HG03521 (cell line): ENCODE data around the gene CBLN1.
"Not testable (repeated sequence)": the region's sequence is repeated elsewhere in the genome, so short reads cannot be mapped to it uniquely, and the experiment has no call there.

Experiments used
- ATAC-seq: cut with Tn5 transposase; IDR thresholded peaks from one replicate; pipeline ENCODE4 v1.9.1; 2021; ENCODE audit warnings: mild to moderate bottlenecking, moderate library complexity; ENCODE audit not compliant: unreplicated experiment

Gene CBLN1

DNA sequence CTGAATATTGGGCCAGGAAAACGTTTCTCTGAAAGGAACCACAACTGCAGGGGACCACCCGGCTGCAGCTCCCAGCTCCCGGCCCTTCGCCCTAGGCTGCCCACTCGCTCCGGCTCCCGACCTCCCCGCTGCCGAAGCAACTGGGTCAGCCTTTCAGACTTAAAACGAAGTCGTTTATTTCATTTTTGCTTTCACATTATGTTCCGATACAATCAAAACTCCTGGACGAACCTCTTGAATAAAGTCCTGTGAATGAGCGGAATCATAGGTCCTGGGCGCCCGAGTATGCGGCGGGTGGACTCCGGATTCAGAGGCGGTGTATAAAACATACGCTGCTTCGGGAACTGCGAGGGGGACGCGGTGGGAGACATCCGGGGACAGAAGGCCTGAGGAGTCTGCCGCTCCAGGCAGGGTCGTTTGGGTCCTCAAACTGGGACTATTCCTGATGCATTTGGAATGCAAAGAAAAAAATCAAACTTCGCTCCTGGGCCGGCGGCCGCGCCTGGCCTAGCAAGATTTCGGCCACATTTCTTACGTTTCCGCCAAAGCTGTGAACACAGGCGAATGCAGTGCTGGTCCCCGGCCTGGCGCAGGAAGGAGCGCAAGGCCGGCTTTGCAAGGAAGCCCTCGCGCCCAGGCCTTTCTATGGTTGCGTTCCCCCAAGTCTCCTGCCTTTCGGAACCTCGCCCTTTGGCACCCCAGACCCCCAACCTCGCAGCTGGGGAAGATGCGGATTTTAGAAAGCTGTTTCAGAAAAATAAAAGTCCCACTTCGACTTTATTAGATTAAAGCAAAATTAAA lies 3.7 kb downstream of the CBLN1 start:
- ATAC-seq, result no peak

DNA sequence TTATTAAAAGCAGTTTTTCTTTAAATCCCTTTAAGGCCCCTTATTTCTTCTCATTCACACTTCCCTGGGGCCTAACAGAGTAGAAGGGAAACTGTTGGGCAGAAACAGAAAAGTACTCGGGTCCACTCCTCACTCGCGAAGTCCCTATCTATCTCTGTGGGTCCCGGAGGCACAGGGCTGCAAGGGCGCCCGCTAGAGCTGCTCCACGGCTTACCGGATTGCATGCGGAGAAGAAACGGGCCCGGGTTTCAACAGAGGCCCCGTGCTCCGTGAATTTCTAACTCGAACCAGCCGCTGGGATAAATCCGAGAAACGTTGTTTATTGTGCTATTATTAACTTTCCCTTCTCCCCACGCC lies 4.3 kb downstream of the CBLN1 start:
- ATAC-seq, result no peak

GRCh38 chr16:49276646-49277385 lies 4.8 kb downstream of the CBLN1 start:
- no peak for ATAC-seq

GRCh38 chr16:49275870-49276269 lies 5.8 kb downstream of the CBLN1 start:
- no peak for ATAC-seq

DNA sequence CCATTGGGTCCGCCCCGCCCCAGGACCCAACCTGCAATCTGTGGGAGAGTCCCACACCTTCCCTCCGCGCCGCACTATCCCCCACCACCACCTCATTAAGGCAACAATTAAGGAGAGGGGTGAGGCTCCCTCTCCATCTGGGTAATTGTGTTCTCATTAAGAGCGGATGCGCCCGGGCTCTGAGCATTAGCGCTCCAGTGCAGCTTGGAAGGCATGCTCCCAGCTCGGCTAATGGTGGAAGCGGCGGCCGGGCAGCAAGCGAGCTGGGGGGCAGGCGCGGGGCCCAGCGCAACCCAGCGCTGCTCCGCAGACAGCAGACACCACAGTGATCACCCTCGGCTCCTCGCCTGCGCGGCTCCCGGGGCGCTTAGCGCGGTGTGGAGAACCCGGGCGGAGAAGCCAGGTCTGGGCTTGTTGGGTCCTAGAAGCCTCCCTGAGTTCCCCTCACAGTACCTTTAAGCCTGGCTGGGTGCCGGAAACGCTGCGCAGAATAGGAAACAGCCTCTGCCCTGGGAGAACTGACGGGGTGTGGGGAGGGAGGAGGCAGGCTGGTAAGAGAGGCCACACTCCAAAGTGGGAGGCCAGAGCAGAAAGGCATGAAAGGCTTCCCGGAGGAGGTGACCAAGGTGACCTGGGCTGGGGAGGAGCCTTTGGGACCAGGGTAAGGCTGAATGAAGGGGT lies 6.4 kb downstream of the CBLN1 start:
- ATAC-seq, result no peak

DNA sequence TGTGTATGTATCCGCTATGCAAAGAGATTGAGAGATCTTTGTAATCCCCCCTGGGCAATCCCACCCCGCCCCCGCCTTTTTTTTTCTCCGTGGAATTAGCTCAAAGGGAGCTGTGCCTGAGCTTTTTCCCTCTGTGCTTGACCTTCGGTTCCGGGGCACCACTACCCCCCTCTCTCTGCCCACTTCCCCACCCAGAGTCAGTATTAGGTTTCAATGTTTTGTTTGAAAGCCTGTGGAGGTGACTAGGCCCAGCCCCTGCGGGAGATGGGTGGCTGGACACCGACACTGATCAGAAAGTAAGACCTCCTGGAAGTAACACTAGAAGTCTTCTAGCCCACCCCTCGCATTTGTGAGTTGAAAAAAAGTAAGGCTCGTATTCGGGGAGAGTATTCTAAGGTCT lies 7.0 kb downstream of the CBLN1 start:
- ATAC-seq, result no peak

DNA sequence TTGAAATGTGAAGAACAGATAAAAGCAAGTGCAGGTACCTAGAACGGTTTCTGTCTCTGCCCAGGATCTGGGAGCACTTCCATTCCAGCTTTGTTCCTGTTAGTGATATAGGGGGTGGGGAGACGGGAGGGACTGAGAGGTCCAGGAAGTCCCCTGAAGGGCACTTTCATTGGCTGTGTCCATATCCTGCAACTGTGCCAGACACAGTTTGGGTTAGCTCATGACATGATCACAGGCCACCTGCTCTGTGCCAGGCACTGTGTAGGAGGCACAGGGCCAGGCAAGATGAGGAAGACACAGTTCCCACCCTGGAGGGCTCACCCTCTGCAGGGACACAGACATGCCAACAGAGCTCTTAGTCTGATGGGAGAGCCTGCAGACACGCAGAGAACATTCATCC lies 7.9 kb downstream of the CBLN1 start:
- ATAC-seq, result no peak

GRCh38 chr16:49271363-49271762 lies 10.3 kb downstream of the CBLN1 start:
- ATAC-seq, result no peak

DNA sequence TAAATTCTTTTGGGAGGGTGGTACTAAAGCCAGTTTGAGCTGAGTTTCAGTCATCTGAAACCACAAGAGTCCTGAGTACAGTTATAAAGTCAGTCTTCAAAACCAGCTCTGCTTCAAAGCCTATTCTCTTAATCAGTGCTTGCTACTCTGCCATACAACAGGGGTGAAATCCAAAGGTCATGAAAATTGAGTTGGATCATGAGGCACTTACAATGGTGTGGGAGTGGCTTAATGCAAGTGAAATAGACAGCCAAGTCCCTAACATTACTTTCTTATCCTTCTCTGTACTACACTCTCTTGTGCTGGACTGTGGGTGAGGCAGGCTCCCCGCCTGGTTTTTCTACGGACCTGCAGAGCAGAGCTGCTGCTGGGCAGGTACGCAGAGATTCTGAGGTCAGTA lies 12.4 kb downstream of the CBLN1 start:
- ATAC-seq, result no peak

DNA sequence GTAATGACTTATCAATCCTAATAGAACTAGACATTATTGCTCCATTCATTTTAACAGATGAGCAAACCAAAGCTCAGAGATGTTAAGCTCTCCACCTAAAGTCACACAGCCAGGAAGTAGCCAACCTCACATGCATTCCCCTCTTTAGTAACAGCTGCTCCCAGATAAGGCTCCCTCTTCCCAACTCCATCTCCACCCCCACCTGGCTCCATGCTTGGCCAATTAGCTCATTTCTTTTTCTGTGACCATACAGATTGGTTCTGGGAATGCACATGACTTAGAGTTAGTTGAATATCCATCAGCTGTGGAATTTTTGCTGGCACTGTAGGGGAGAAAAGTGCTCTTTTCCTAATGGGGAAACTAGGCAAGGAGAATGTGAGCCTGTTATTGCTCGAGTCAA lies 13.0 kb downstream of the CBLN1 start:
- ATAC-seq, result no peak

GRCh38 chr16:49262501-49262900 lies 19.1 kb downstream of the CBLN1 start:
- ATAC-seq, result no peak

GRCh38 chr16:49261930-49262329 lies 19.7 kb downstream of the CBLN1 start:
- no peak for ATAC-seq

- no peak for ATAC-seq
These were observed 20.6 kb downstream of the CBLN1 start for GRCh38 chr16:49260956-49261530.

DNA sequence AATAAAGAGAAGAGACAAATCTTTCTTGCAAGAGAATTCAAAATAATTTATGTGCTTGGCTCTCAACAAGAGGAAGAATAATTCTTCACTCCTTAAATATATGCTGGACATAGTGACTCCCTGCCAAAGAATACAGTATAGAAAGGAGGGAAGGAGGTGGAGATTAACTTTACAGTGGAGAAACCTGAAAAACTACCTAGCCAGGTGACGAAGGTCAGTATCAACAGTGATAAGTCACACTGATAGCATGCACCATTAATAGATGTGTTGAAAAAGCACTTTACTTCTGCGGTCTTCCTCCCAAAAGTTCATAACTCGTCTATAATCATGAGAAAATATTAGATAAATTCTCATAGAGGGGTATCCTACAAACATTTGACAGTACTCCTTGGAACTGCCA lies 21.4 kb downstream of the CBLN1 start:
- ATAC-seq, result no peak

GRCh38 chr16:49259330-49259729 lies 22.3 kb downstream of the CBLN1 start:
- no peak for ATAC-seq

GRCh38 chr16:49250689-49251088 lies 30.9 kb downstream of the CBLN1 start:
- ATAC-seq, result no peak

DNA sequence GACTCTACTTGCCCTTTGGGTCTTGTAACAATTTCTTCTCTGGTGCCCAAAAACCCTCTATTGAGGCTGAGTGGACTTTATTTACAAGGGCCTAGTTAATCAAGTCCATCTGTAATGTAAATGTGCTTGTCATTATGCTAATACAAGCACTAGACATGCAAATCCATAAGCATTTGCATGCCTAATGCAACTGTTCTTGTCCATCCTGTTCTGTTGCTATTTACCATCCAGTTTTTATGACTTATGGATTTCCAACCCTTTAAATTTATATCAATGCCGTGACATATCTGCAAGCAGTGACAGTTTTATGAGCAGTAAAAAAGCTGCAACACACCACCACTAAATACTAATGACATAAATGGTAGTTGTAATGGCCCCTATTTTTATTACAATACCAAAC lies 33.4 kb downstream of the CBLN1 start:
- no peak for ATAC-seq

GRCh38 chr16:49236216-49236615 lies 45.4 kb downstream of the CBLN1 start:
- ATAC-seq, result no peak

DNA sequence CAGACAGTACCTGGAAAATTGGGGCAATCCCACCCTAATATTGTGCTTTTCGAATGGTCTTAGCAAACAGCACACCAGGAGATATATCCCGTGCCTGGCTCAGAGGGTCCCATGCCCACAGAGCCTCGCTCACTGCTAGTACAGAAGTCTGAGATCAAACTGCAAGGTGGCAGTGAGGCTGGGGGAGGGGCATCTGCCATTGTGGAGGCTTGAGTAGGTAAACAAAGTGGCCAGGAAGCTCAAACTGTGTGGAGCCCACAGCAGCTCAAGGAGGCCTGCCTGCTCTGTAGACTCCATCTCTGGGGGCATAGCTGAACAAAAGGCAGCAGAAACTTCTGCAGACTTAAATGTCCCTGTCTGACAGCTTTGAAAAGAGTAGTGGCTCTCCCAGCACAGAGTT lies 53.3 kb downstream of the CBLN1 start:
- ATAC-seq, result not testable (repeated sequence)
